VCaP (cell line): ENCODE data around the gene INPP5J.

Experiments
- H3K27ac ChIP-seq: fragments of 450-650 bp; 2 replicates; pipeline ENCODE4 v1.5.1; 2017
- TF ChIP-seq, protein P1 (sequence below): fragments of 450-650 bp; conservative IDR thresholded peaks from 2 replicates; pipeline ENCODE4 v1.5.1; 2017; ENCODE audit warnings: mild to moderate bottlenecking, moderate library complexity

Gene INPP5J

DNA sequence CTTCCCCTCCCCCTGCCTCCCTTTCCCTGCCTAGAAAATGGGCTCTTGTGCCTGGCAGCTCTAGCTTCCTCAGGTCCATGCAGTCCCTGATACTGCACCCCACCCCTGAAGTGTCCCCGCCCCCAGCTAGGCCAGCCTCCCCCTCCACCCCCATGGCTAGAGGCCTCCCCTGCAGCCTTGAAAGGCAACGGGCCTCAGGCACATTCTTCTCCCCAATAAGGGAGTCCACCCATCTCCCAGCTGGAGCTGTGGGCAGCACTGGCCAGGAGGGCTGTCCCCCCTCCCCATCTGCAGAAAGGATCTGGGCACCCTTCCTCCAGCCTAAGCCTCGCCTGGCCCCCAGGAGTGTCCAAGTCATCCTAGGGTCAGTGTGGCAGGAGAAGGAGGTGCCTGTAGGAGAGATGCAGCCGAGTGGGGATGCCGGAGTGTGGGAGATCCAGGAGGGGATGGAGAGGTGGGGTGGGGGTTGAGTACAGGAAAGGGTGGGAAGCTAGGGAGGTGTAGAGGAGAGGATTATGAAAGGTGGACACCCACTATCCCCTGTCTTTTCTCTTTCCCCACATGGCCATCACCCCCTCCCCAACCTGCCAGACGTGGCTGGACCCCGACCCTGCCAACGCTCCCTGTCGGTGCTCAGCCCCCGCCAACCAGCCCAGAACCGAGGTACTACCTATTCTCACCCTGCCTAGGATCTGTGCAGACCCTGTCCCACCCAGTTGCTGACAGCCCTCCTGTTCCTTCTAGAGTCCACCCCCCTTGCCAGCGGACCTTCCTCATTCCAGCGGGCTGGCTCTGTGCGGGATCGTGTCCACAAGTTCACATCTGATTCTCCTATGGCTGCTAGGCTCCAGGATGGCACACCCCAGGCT is 32.3 kb upstream of the INPP5J start:
- H3K27ac ChIP-seq = no peak overlapping the region
- TF ChIP-seq, protein P1, sequence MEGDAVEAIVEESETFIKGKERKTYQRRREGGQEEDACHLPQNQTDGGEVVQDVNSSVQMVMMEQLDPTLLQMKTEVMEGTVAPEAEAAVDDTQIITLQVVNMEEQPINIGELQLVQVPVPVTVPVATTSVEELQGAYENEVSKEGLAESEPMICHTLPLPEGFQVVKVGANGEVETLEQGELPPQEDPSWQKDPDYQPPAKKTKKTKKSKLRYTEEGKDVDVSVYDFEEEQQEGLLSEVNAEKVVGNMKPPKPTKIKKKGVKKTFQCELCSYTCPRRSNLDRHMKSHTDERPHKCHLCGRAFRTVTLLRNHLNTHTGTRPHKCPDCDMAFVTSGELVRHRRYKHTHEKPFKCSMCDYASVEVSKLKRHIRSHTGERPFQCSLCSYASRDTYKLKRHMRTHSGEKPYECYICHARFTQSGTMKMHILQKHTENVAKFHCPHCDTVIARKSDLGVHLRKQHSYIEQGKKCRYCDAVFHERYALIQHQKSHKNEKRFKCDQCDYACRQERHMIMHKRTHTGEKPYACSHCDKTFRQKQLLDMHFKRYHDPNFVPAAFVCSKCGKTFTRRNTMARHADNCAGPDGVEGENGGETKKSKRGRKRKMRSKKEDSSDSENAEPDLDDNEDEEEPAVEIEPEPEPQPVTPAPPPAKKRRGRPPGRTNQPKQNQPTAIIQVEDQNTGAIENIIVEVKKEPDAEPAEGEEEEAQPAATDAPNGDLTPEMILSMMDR = no peak

GRCh38 chr22:31091106-31091975 is 31.4 kb upstream of the INPP5J start:
- TF ChIP-seq, protein P1 = no peak
- no peak overlapping the region for H3K27ac ChIP-seq

DNA sequence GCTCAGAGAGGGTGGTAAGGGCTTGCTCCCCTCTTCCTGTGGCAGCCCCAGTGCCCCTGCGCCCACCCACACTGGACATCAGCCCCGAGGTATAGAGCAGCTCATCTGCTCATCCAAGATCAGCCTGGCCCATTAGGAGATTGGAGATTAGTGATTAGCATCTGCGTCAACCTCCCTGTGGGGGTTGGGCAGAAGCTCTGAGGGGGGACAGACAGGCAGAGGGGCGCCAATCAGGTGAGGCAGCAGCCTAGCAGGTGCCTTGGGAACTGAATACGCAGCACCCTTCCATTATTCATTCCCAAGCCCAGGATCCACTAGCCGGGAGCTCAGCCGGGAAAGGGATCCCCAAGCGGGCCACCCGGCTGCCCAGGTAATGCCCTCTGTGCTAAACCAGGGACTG is 30.6 kb upstream of the INPP5J start:
- TF ChIP-seq, protein P1 = no peak

DNA sequence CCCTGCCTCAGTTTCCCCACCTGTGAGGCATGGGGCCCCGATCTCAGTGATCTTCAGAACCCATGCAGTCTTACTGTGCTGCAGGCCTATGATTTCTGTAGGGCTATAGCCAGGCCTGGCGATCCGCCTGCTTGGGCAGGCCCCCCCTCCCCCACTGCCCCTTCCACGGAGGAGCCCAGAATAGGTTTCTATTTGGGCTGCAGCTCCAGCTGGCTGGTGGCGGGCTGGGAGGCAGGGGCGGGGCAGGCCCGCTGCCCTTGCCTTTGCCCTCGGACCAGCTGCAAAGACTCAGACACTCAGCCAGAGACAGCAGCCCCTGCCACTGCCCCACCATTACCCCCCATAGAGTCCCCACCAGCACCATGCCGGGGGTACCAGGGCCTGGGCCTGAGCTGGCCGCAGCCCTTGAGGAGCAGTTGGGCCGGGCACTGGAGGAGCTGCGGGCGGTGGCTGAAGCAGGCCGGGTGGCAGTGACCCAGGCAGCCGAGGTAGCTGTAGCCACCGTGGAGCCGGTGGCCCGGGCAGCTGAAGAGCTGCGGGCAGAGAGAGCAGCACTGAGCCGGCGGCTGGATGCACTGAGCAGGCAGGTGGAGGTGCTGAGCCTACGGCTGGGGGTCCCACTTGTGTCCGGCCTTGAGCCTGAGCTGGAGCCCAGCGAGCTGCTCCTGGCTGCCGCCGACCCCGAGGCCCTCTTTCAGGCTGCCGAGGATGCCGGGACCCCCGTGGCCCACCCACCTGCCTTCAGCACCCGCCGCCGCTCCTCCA is 29.5 kb upstream of the INPP5J start:
- TF ChIP-seq, protein P1 = no peak
- H3K27ac ChIP-seq = no peak overlapping the region

More for the DNA sequence above, 30.6 kb upstream of the INPP5J start:
- no peak overlapping the region for H3K27ac ChIP-seq

DNA sequence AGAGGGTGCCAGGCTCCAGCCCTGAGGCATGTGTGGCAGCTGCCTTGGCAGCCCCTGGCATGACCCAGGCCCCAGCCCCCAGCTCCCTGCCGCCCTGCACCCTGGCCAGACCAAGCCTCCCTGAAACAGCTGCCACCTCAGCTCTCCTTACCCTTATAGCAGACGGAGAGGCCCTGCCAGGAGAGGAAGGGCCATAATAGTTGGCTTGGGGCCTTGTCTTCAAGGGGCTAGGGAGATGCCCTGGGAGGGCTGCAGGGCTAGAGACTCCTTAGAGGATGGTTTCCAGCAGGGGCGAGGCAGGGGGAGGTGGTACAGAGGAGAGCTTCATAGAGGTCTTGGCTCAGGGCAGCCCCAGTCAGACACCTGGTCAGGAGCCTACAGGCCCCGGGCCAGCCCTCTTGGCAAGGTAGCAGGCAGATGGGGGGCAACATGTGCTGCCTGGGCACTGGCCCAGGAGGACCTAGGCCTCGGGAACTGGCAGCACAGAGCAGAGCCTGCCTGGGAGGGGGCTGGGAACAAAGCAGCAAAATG is 28.7 kb upstream of the INPP5J start:
- no peak overlapping the region for H3K27ac ChIP-seq
- TF ChIP-seq, protein P1 = no peak

DNA sequence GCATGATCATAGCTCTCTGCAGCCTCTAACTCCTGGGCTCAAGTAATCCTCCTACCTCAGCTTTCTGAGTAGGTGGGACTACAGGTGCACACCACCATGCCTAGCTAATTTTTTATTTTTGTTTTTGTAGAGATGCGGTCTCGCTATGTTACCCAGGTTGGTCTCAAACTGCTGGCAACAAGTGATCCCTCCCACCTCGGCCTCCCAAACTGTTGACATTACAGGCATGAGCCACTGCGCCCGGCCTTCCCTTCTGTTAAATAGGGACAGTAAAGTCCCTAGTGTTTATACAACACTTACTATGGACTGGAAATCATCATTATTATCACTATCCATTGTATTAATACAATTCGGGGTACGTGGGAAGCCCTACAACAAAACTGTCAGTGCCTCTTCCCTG is 28.0 kb upstream of the INPP5J start:
- TF ChIP-seq, protein P1 = no peak
- no peak overlapping the region for H3K27ac ChIP-seq
